ENCODE results near the gene EXTL1. TPM values are rescaled to one million over a fixed set of nuclear protein-coding genes. Genes with fewer than 3 reads are reported as not detected.

The EXTL1 gene
- total RNA-seq, 1 experiment from 2014 or later: 1.0 TPM

DNA sequence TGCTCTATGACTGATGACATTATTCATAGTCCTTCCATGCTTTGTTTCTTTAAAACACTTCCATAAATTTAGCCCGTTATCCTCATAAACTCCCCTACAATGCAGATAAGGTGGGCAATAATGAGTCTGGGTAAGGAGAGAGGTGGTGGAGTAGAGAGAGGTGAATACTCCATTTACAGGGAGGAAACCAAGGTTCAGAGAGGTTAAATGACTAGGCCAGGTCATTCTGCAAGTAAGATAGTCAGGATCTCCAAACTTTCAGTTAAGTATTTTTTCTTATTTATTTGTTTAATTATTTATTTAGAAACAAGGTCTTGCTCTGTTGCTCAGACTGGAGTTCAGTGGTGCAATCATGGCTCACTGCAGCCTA, 49.8 kb upstream of the EXTL1 start:
- TF ChIP-seq, protein P1, sequence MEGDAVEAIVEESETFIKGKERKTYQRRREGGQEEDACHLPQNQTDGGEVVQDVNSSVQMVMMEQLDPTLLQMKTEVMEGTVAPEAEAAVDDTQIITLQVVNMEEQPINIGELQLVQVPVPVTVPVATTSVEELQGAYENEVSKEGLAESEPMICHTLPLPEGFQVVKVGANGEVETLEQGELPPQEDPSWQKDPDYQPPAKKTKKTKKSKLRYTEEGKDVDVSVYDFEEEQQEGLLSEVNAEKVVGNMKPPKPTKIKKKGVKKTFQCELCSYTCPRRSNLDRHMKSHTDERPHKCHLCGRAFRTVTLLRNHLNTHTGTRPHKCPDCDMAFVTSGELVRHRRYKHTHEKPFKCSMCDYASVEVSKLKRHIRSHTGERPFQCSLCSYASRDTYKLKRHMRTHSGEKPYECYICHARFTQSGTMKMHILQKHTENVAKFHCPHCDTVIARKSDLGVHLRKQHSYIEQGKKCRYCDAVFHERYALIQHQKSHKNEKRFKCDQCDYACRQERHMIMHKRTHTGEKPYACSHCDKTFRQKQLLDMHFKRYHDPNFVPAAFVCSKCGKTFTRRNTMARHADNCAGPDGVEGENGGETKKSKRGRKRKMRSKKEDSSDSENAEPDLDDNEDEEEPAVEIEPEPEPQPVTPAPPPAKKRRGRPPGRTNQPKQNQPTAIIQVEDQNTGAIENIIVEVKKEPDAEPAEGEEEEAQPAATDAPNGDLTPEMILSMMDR (conservative IDR thresholded peaks at IDR 0.05): no peak
- no peak overlapping the region for H3K14ac ChIP-seq (ENCODE audit: insufficient read depth, low read length)
- no peak overlapping the region for H3K23ac ChIP-seq (ENCODE audit: insufficient read length, low read depth, low read length)
- no peak overlapping the region for H3K56ac ChIP-seq (ENCODE audit: insufficient read length, low read depth, low read length)
- H2BK15ac ChIP-seq (ENCODE audit: low read depth, low read length): no peak overlapping the region
- H3K79me2 ChIP-seq (ENCODE audit: insufficient read depth, low read length): no peaks in the 10 kb centered on the region
- H2BK20ac ChIP-seq (ENCODE audit: low read depth, low read length, poor library complexity, severe bottlenecking): no peak overlapping the region
- H2BK12ac ChIP-seq (ENCODE audit: insufficient read length, low read depth, low read length): no peak overlapping the region
- no peak overlapping the region for H3K4me2 ChIP-seq (ENCODE audit: insufficient read depth, insufficient read length, low read length)
- Mint-ChIP-seq H3K9me3 (no peaks in the 10 kb centered on the region), H3K36me3 (ENCODE audit: insufficient read depth in 1 of 3, low read depth in 3 of 3) (peaks cover 9 to 71% (median 68%) of the 10 kb centered on the region in 3 experiments; a peak in 6 of 7 replicates), H3K4me1 (peaks cover 15 to 18% of the 10 kb centered on the region in 2 experiments), H3K27ac (no peak overlapping the region), H3K4me3 (no peak overlapping the region), H3K27me3 (ENCODE audit: low read depth) (peaks cover 33% of the 10 kb centered on the region)
- no peak for DNase-seq
- H3K27me3 ChIP-seq (ENCODE audit: insufficient read depth, low read length): no peaks in the 10 kb centered on the region
- H3K4me1 ChIP-seq (ENCODE audit: insufficient read depth, low read length): no peaks in the 10 kb centered on the region
- no peak overlapping the region for H4K91ac ChIP-seq (ENCODE audit: insufficient read length, low read depth, low read length)
- H3K23me2 ChIP-seq (ENCODE audit: insufficient read length, low read depth, low read length, poor library complexity, severe bottlenecking): no peaks in the 10 kb centered on the region
- no peak overlapping the region for H3K27ac ChIP-seq (ENCODE audit: insufficient read length, low read depth, low read length)
- H3K4ac ChIP-seq (ENCODE audit: low read depth, low read length): no peak overlapping the region
- no peak overlapping the region for H3K9ac ChIP-seq (ENCODE audit: extremely low read depth, insufficient read length, low read length)
- no peak overlapping the region for H4K5ac ChIP-seq (ENCODE audit: insufficient read length, low read depth, low read length)
- no peak overlapping the region for H2BK5ac ChIP-seq (ENCODE audit: insufficient read length, low read length)
- no peak overlapping the region for H3T11ph ChIP-seq (ENCODE audit: low read length)
- H2AFZ ChIP-seq (ENCODE audit: low read length): no peak overlapping the region
- no peak overlapping the region for H2BK120ac ChIP-seq (ENCODE audit: low read depth, low read length, poor library complexity, severe bottlenecking)
- H3K79me1 ChIP-seq (ENCODE audit: insufficient read depth, low read depth, low read length, poor library complexity, severe bottlenecking): no peaks in the 10 kb centered on the region
- no CpG with 5 or more reads among the region's 1 CpG for WGBS (ENCODE audit: extremely low coverage, insufficient read length, low lambda C conversion rate)
- no peak overlapping the region for H3K18ac ChIP-seq (ENCODE audit: insufficient read length, low read depth, low read length)
- no peak overlapping the region for H4K8ac ChIP-seq (replicated peaks; ENCODE audit: insufficient read length, low read depth, low read length)
- H4K20me1 ChIP-seq (ENCODE audit: control insufficient read depth, insufficient read depth, insufficient read length): no peaks in the 10 kb centered on the region
- no peak overlapping the region for H2AK5ac ChIP-seq (ENCODE audit: insufficient read length, low read length)
- no peaks in the 10 kb centered on the region for H3K9me3 ChIP-seq (ENCODE audit: control insufficient read depth, low read depth, low read length)

Data from H9 (cell line).